ENCODE results near the gene PROCA1.

PROCA1 gene

DNA sequence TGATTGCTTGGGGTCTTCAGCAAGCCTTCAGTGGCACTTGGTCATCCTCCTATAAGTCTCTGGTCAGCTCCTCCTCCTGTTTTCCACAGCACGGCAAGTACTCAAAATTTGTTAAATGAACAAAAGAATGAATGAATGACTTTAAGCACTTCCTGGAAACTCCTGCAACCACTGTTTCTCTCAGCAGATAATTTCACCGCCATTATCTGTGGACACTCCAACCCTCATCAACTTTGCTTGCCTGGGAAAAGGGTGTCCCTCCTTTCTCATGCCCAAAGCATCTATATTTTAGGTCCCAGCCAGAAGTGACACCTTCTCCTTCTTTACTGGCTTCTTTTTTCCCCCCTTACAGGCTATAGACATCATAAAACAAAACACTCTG is 4.4 kb downstream of the PROCA1 start:
- DNase-seq = no peak

DNA sequence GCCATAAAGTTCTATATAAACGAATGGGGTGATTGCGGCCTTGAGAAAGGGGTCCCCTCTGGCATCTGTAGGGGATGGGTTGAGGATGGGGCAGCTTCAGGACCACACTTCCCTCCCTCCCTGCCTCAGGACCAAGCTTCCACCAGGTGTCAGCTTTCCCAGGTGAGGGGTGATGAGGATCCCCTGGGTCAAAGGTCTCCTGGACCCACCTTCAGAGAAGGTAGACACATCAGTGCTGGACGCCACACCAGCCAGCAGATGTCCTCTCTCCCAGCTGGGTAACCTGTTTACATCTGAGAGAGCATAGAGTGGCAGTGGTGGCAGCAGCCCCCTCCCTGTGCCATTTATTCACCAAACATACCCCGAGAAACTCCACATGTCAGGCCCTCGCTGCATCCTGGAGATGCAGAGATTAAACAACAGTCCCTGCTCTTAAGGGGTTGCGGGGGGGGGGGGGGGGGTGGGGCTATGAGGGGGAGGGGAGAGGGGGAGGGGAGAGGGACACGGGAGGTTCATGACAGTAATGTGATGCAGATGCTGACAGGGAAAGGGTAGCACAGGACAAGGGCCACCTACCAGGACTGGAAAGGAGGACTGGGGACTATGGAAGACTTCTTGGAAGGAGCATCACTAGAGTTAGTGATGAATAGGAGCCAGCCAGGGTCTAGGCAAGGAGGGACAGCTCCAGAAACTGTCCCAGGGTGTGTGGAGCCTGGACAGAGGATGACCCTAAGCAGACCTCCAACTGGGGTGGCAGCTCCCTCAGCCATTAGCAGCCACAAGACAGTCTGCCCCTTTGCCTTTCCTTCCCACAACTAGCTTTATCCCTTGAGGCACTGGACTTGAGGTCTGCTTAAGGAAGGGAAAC is 5.0 kb downstream of the PROCA1 start:
- DNase-seq = no peak

- no peak for DNase-seq
Measured at GRCh38 chr17:28705728-28706334, 5.9 kb downstream of the PROCA1 start.

GRCh38 chr17:28705074-28705659 is 6.5 kb downstream of the PROCA1 start:
- DNase-seq = no peak

DNA sequence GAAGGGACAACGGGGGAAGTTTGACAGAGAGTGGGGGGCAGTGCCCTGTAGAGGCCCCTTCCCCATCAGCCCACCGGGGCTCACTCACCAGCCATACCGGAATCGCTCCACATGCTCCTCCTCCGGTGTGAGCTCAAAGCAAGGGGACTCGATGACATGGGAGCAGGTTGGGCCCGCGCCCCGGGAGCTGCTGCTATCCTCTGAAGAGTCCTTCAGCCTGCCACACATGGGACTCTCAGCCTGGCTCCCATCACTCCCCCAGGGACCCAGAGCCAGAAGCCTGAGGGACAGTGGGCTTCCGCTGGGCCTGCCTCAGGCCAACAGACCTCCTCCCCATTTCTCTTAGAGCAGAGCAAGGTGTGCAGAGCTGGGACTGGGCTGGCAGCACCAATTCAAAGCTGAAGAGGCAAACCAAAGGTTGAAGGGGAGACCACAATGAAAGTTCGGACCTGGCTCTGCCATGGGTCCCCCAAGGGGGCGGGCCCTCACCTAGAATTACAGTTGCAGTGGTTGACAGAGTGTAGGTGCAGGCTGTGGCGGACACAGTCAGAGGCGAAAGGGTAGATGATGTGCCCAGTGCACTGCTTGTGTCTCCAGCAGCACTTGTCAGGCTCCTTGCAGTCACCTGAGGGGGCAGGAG is 7.3 kb downstream of the PROCA1 start:
- DNase-seq = no peak

- DNase-seq = no peak
Measured at GRCh38 chr17:28703552-28704218, 8.0 kb downstream of the PROCA1 start.

DNA sequence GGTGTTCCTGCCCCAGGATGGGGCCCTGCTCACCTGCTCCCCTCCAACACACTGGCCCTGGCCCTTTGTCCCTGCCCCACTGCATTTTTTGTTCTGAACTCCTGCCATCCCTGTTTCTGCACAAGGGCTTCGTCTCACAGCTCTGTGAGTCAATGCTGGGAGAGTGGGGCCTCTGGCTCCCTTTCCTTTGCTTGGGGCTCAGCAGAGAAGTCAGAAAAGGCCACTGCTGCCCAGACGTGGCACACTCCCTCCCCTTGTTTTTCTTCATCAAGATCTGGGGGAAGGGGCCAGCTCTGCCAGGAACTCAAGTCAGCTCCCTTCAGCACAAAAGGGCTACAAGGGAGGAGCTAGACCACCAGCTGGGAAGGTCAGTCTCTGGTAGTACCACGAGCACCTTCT is 8.9 kb downstream of the PROCA1 start:
- DNase-seq = no peak

GRCh38 chr17:28702026-28702751 is 9.5 kb downstream of the PROCA1 start:
- no peak for DNase-seq

GRCh38 chr17:28700830-28701492 is 10.7 kb downstream of the PROCA1 start:
- DNase-seq = no peak

- no peak for DNase-seq
Measured at GRCh38 chr17:28700278-28700677, 11.4 kb downstream of the PROCA1 start.

GRCh38 chr17:28698253-28698941 is 13.3 kb downstream of the PROCA1 start:
- no peak for DNase-seq

DNA sequence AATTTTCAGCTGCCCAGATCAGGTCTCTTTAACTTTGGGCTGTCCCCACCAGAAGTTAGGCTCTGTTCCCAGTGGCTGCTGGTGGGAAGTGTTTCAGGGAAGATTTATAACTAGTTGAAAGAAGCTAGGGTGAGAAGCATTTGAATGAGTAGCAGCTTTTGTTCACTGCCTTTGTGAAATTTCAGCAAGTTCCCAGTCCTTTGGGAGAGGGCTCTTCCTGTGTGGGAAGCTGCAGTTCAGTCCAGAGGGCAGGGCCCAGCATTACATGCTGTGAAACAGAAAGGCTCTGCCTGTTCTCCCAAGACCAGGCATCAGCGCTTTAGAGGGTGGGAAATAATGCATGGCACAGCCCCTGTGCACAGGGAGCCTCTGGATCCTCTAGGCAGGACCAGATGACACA is 17.8 kb downstream of the PROCA1 start:
- DNase-seq = no peak

DNA sequence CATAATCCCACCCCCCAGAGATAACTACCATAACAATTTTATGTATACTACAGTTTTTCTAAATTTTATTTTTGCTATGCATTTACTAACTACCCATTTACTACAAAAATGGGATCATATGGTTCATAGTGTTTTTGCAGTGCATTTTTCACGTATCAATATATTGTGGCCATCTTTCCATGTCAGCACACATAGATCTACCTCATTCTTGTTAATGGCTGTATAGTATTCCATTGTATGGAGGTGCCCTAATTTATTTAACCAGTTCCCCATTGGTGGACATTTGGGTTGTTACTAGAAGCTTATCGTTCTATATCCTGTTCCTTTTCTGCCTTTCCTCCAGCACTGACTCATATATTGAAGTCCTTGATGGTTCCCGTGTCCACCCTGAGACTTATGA is 22.7 kb downstream of the PROCA1 start:
- DNase-seq = no peak

- no peak for DNase-seq
Measured at GRCh38 chr17:28688481-28688880, 23.2 kb downstream of the PROCA1 start.

- DNase-seq = no peak
Measured at GRCh38 chr17:28686296-28686695, 25.4 kb downstream of the PROCA1 start.

DNA sequence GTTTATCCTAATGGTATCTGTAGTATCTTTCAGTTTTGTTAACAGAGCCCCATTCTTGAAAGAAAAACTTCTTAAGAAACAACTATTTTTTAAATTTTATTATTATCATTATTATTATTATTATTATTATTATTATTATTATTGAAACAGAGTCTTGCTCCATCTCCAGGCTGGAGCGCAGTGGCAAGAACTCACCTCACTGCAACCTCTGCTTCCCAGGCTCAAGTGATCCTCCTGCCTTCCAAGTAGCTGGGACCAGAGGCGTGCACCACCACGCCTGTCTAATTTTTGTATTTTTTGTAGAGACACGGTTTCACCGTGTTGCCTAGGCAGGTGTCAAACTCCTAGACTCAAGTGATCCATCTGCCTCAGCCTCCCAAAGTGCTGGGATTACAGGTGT is 26.3 kb downstream of the PROCA1 start:
- no peak for DNase-seq

GRCh38 chr17:28684963-28685362 is 26.7 kb downstream of the PROCA1 start:
- DNase-seq = no peak

GRCh38 chr17:28682655-28683054 is 29.0 kb downstream of the PROCA1 start:
- no peak for DNase-seq

DNA sequence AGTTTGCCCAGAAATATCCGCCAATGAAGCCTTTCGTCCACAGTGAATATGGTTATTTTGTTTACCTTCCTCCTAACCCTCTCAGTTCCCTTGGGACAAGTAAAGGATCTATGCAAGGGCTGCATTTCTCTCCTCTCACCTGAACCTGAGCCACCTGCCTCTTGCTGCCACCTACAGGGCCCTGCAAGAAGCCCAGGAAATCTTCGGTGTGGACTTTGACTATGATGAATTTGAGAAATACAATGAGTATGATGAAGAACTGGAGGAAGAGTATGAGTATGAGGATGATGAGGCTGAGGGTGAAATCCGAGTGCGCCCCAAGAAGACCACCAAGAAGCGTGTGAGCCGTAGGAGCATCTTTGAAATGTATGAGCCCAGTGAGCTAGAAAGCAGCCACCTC is 35.7 kb downstream of the PROCA1 start:
- no peak for DNase-seq

DNA sequence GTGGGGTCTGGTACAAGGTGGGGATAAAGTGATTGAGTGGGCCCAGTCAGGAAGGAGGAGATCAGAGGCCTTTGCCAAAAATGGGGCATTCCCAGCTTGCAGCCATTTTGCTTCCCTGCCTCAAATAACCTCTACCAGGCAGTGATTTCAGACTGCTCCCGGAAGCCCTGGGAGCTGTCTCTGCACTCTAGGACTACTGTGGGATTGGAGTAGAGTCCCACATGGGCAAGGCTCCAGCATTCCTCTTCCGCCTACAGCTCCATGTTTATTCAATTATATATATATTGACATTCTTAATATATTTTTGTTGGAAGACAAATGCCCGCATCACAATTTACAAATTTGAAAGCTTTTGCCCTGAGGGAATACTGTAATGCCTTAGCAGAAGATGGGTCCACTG is 36.2 kb downstream of the PROCA1 start:
- no peak for DNase-seq

GRCh38 chr17:28669918-28670317 is 41.8 kb downstream of the PROCA1 start:
- DNase-seq = no peak

Data from T-helper 1 cell (primary cell).